Tibial artery (tissue), 4 donors: Measurements from ENCODE around the gene RHEB.

Source experiments
- DNase-seq, 2 donors: peaks; one replicate each; pipeline ENCODE4 v3.0.0-alpha.2; 2019
- H3K27ac ChIP-seq, 2 donors: fragments of 200-600 bp; sonication (generic) in 1 of 2; 1 replicate in 1 of 2; 2 replicates in 1 of 2; pipeline ENCODE4 v1.5.1; 2018 to 2019; ENCODE audit warnings: mild to moderate bottlenecking in 1 of 2
- H3K27me3 ChIP-seq, 2 donors: fragments of 200-600 bp; sonication (generic) in 1 of 2; one replicate each; pipeline versions ENCODE4 v1.5.1 to v1.6.0; 2016 to 2019
- H3K36me3 ChIP-seq, 3 donors: fragments of 200-600 bp; sonication (generic) in 2 of 3; one replicate each; pipeline ENCODE4 v1.5.1; 2016 to 2019; ENCODE audit warnings: mild to moderate bottlenecking in 2 of 3
- H3K4me1 ChIP-seq, 4 donors: fragments of 200-600 bp; sonication (generic) in 2 of 4; 1 replicate in 3 of 4; 2 replicates in 1 of 4; pipeline ENCODE4 v1.5.1; 2016 to 2019
- H3K4me3 ChIP-seq, 2 donors: fragments of 200-600 bp; sonication (generic) in 1 of 2; 1 replicate in 1 of 2; 2 replicates in 1 of 2; pipeline ENCODE4 v1.5.1; 2018 to 2019; ENCODE audit warnings: mild to moderate bottlenecking in 2 of 2
- H3K9me3 ChIP-seq, 3 donors: fragments of 200-600 bp; sonication (generic) in 1 of 3; one replicate each; pipeline ENCODE4 v1.5.1; 2016 to 2019
- CTCF ChIP-seq, 2 experiments: fragments of 200-600 bp in 1 of 2; fragments of 450-650 bp in 1 of 2; IDR thresholded peaks; one replicate each; pipeline ENCODE4 v1.5.1; 2017 to 2019; ENCODE audit warnings: antibody characterized with exemption in 2 of 2, mild to moderate bottlenecking in 1 of 2, moderate library complexity in 1 of 2
- intact Hi-C: fragments of 100-400 bp; cut with DNase I; formaldehyde crosslinking; loops from one replicate; pipeline ENCODE4 v1.15.0; 2023; ENCODE audit warnings: low total_unique reads

The RHEB gene

GRCh38 chr7:151511946-151512345 is 7.7 kb downstream of the RHEB start:
- Histone ChIP-seq H3K27ac (no peak overlapping the region), H3K4me1 (peaks cover 0 to 98% (median 45%) of the 10 kb centered on the region in 4 donors), H3K9me3 (no peaks in the 10 kb centered on the region), H3K36me3 (no peaks in the 10 kb centered on the region), H3K4me3 (no peak overlapping the region), H3K27me3 (no peaks in the 10 kb centered on the region)
- no peak for DNase-seq
- intact Hi-C loops: no loop called here
- no peak for TF ChIP-seq CTCF (IDR thresholded peaks at IDR 0.05)

DNA sequence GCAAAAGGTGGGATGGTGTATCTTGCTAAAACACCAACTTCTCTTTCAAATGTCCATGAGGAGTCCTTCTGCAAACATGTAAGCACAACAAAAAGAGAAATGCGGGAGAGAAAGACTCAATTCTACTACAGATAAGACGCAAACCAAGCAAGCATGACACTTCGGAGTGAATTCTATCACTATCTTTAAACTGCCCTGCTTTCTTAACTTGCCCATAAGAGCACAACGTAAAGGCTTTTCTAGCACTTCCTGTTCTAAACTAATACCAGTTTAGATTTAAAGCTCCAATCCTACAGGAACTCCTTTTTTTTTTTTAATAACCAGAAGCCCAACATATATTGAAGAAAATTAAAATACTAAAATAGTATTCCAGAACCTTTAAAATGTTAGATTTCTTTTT is 8.4 kb downstream of the RHEB start:
- DNase-seq: no peak
- H3K27me3 ChIP-seq: no peaks in the 10 kb centered on the region
- intact Hi-C loops: no loop called here
- H3K9me3 ChIP-seq: no peaks in the 10 kb centered on the region
- TF ChIP-seq CTCF (IDR thresholded peaks at IDR 0.05): no peak
- no peak overlapping the region for H3K27ac ChIP-seq
- H3K36me3 ChIP-seq: no peaks in the 10 kb centered on the region
- H3K4me1 ChIP-seq: peaks cover 0 to 98% (median 47%) of the 10 kb centered on the region in 4 donors
- H3K4me3 ChIP-seq: no peak overlapping the region

DNA sequence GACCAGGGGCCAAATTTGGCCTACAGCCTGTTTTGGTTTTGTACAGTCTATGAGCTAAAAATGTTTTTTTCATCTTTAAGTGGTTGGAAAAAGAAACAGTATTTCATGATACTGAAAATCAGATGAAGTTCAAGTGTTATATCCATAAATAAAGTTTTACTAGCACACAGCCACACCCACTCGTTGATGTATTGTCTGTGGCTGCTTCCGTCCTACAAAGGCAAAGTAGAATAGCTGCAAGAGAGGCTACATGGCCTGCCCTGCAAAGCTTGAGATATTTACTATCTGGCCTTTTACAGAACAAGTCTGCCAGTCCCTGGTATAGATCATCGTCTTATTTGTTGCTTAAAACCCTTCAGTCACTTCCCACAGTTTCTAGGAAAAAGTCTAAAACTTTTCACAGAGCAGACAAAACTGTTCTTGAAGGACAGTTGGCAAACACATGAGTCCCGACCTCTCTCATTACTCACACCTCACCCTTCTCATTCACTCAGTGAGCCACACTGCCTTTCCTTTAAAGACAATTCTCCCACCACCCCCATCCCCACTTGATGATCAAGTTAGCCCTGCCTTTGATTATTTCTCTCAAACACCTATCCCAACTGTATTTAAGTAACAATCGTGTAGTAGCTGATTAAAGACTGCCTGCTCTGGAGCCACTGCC is 9.9 kb downstream of the RHEB start:
- no peak for TF ChIP-seq CTCF (IDR thresholded peaks at IDR 0.05)
- Histone ChIP-seq H3K4me1 (peaks cover 0 to 93% (median 44%) of the 10 kb centered on the region in 4 donors), H3K9me3 (no peaks in the 10 kb centered on the region), H3K4me3 (no peak overlapping the region), H3K27ac (peak overlapping the region; percentile 28 to 53), H3K36me3 (no peaks in the 10 kb centered on the region), H3K27me3 (no peaks in the 10 kb centered on the region)
- intact Hi-C loops: no loop called here
- DNase-seq: no peak

- H3K4me3 ChIP-seq: no peak overlapping the region
- DNase-seq: no peak
- no peak for TF ChIP-seq CTCF (IDR thresholded peaks at IDR 0.05)
- peaks cover 0 to 90% (median 44%) of the 10 kb centered on the region in 4 donors for H3K4me1 ChIP-seq
- intact Hi-C loops: no loop called here
- H3K9me3 ChIP-seq: no peaks in the 10 kb centered on the region
- H3K27ac ChIP-seq: peak overlapping the region; percentile 28 to 53
- H3K36me3 ChIP-seq: no peaks in the 10 kb centered on the region
- no peaks in the 10 kb centered on the region for H3K27me3 ChIP-seq
Observed at GRCh38 chr7:151508991-151509390, 10.7 kb downstream of the RHEB start.

- H3K4me1 ChIP-seq: peaks cover 0 to 92% (median 42%) of the 10 kb centered on the region in 4 donors
- no peaks in the 10 kb centered on the region for H3K36me3 ChIP-seq
- no peaks in the 10 kb centered on the region for H3K27me3 ChIP-seq
- no peak for TF ChIP-seq CTCF (IDR thresholded peaks at IDR 0.05)
- peak overlapping the region in 1 of 2 donors; percentile 53 for H3K27ac ChIP-seq
- no peaks in the 10 kb centered on the region for H3K9me3 ChIP-seq
- H3K4me3 ChIP-seq: no peak overlapping the region
- no peak for DNase-seq
- intact Hi-C loops: no loop called here
Observed at GRCh38 chr7:151507806-151508205, 11.9 kb downstream of the RHEB start.
